Esophagus squamous epithelium (tissue), 4 donors: ENCODE measurements around the gene P3R3URF.

Source experiments
- CTCF ChIP-seq, 6 experiments: fragments of 450-650 bp in 4 of 6; fragments of 200-600 bp in 2 of 6; sonication (generic) in 2 of 6; IDR thresholded peaks; one replicate each; pipeline ENCODE4 v1.5.1; 2016 to 2019; ENCODE audit warnings: antibody characterized with exemption in 6 of 6, mild to moderate bottlenecking in 4 of 6, moderate library complexity in 4 of 6
- POLR2A ChIP-seq, 4 donors: fragments of 450-650 bp; IDR thresholded peaks; one replicate each; pipeline ENCODE4 v1.6.1; 2017; ENCODE audit warnings: antibody characterized with exemption in 4 of 4, mild to moderate bottlenecking in 4 of 4, moderate library complexity in 3 of 4

GRCh38 chr1:46133781-46134350 is 42.4 kb downstream of the P3R3URF start:
- TF ChIP-seq CTCF (IDR thresholded peaks at IDR 0.05), result no peak
- no peak for TF ChIP-seq POLR2A (IDR thresholded peaks at IDR 0.05)
